GM10266 (cell line): ENCODE data around the gene ACTN1.

ENCODE experiments used
- DNase-seq: peaks from one replicate; pipeline ENCODE4 v3.0.0; 2012; ENCODE audit errors: extremely low spot score
- CTCF ChIP-seq: IDR thresholded peaks from 2 replicates; pipeline ENCODE4 v1.5.1; 2012; ENCODE audit warnings: mild to moderate bottlenecking, low read depth; ENCODE audit not compliant: control insufficient read depth, insufficient read depth; ENCODE audit errors: missing control alignments

ACTN1 gene

DNA sequence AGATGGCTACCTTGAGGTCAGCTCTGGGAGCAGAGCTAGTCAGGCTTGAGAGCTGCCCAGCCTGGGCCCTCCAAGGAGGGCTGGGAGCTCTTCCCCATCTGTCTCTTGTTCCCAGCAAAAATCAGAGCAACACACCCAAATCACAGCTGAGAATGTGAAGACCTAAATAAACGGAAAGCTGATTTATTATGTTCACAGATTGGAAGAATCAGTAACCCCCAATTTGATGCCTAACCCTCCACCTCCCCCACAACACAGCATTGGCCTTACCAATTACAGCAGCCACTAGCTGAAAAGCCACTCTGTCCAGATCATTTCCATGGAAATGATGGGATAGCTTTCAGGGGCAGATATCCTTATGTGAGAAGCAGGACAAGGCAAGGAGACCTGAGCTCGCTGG is 7.1 kb upstream of the ACTN1 start:
- TF ChIP-seq CTCF = no peak

DNA sequence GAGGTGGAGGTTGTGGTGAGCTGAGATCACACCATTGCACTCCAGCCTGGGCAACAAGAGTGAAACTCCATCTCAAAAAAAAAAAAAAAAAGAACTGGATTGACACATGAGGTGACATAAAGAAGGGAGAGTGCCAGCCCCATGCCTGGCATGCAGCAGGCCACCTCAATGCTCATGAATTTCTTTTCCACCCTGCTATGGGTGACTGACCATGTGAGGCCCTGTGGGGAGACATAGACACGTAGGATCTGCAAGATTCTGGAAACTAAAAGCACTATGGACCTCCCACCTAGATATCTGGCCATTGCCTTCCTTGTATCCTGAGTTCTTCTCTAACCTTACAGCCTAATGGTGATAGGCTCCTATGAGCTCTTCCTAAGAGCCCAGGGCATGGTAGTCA is 5.6 kb upstream of the ACTN1 start:
- TF ChIP-seq CTCF = no peak
- no peak for DNase-seq

More for the DNA sequence above, 7.1 kb upstream of the ACTN1 start:
- no peak for DNase-seq

GRCh38 chr14:68983191-68983590 is 4.1 kb upstream of the ACTN1 start:
- TF ChIP-seq CTCF = no peak
- DNase-seq = no peak

DNA sequence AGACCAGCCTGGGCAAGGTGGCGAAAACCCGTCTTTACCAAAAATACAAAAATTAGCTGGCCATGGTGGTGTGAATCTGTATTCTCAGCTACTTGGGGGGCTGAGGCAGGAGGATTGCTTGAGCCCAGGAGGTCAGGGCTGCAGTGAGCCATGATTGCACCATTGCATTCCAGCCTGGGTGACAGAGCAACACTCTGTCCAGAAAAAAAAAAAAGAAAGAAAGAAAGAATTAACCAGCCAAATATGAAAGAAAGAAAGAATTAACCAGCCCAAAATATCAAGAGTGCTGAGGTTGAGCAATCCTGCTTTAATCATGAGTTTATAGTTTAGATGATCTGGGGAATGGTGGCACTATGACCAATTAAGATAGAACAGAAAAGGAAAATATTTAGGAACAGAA is 3.5 kb upstream of the ACTN1 start:
- no peak for TF ChIP-seq CTCF

GRCh38 chr14:68981539-68981976 is 2.5 kb upstream of the ACTN1 start:
- no peak for TF ChIP-seq CTCF
- DNase-seq = no peak

More for the DNA sequence above, 3.5 kb upstream of the ACTN1 start:
- no peak for DNase-seq

- no peak for DNase-seq
- TF ChIP-seq CTCF = no peak
These were observed 2.0 kb upstream of the ACTN1 start for GRCh38 chr14:68981139-68981538.

DNA sequence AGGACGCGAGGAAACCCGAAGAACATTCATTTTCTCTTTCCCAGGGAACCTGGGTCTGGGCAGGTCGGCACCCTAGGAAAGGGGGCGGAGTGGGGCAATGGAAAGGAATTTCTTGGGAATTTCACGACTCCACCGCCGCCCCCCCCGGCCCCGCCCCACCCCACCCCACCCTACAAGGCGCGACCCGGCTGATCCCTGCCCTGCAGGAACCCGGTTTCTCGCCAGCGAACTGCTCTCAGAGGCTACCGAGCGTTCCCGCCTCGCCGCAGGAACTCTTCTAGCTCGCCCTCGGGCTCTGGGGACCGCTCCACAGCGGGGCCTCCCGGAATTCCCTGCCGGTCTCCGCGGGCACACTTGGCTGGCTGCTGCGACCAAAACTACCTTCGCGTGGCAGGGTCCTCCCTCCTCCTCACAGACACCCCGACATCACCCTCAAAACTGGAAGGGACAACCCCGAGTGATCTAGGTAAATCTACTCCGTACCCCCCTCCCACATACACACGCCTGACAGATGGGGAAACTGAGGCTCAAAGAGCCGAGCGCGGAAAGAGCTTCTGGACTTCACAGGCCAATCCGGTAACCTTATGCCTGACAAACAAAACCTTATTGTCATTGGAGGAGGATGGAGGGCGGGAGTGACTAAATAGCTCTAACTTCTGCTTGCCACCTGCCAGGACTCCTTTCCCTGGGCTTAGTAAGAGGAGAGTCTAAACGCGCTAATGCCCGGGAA is 785 bp upstream of the ACTN1 start:
- no peak for TF ChIP-seq CTCF
- DNase-seq = no peak
